Measurements from ENCODE around the gene NKX1-2. TPM values are rescaled to one million over a fixed set of nuclear protein-coding genes. Genes with fewer than 3 reads are reported as not detected.

Gene NKX1-2
- total and polyA plus RNA-seq, 2 of the 8 experiments (the other 6 are each of a cell fraction or from before 2014, with no cell fraction given): 12.7 to 34.9 TPM

DNA sequence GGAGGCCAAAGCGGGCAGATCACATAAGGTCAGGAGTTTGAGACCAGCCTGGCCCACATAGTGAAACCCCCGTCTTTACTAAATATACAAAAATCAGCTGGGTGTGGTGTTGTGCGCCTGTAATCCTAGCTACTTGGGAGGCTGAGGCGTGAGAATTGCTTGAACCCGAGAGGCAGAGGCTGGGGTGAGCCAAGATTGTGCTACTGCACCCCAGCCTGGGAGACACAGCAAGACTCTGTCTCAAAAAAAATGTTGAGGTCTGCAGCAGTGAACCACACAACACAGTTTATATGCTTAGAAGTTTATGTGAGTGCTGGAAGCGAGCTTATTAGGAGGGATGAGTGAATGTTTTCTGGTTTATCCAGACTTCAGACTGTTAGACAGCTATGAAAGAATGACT lies 22.2 kb upstream of the NKX1-2 start (continued):
- TF ChIP-seq HDAC2 (IDR thresholded peaks at IDR 0.05; ENCODE audit: borderline replicate concordance in 1 of 2, low read depth in 2 of 2, low read length in 2 of 2): no peak
- TF ChIP-seq KDM5A (IDR thresholded peaks at IDR 0.05; ENCODE audit: low read length): no peak
- no peak for TF ChIP-seq JUN (IDR thresholded peaks at IDR 0.05; ENCODE audit: low read depth, low read length)
- TF ChIP-seq, protein P1, sequence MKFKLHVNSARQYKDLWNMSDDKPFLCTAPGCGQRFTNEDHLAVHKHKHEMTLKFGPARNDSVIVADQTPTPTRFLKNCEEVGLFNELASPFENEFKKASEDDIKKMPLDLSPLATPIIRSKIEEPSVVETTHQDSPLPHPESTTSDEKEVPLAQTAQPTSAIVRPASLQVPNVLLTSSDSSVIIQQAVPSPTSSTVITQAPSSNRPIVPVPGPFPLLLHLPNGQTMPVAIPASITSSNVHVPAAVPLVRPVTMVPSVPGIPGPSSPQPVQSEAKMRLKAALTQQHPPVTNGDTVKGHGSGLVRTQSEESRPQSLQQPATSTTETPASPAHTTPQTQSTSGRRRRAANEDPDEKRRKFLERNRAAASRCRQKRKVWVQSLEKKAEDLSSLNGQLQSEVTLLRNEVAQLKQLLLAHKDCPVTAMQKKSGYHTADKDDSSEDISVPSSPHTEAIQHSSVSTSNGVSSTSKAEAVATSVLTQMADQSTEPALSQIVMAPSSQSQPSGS (IDR thresholded peaks at IDR 0.05; ENCODE audit: low read length): no peak
- TF ChIP-seq EZH2 (IDR thresholded peaks at IDR 0.05; ENCODE audit: low read depth, low read length, severe bottlenecking): no peak
- no peak for TF ChIP-seq CHD2 (IDR thresholded peaks at IDR 0.05; ENCODE audit: low read length)
- no peak for TF ChIP-seq EP300 (IDR thresholded peaks at IDR 0.05; ENCODE audit: borderline replicate concordance in 1 of 2, low read depth in 2 of 2, low read length in 2 of 2)
- TF ChIP-seq NANOG (IDR thresholded peaks at IDR 0.05; ENCODE audit: insufficient read depth, low read depth, low read length, poor library complexity, severe bottlenecking): no peak

All from H1 (cell line).